Erythroblast (primary cell): Measurements from ENCODE around the gene NUP42.

Experiments
- GATA1 ChIP-seq: IDR thresholded peaks from 2 replicates; pipeline ENCODE4 v1.6.1; 2011; ENCODE audit warnings: low read depth, mild to moderate bottlenecking, control low read depth, low read length, moderate library complexity
- POLR2A ChIP-seq: IDR thresholded peaks from 2 replicates; pipeline ENCODE4 v1.6.1; 2011; ENCODE audit warnings: mild to moderate bottlenecking, low read length

DNA sequence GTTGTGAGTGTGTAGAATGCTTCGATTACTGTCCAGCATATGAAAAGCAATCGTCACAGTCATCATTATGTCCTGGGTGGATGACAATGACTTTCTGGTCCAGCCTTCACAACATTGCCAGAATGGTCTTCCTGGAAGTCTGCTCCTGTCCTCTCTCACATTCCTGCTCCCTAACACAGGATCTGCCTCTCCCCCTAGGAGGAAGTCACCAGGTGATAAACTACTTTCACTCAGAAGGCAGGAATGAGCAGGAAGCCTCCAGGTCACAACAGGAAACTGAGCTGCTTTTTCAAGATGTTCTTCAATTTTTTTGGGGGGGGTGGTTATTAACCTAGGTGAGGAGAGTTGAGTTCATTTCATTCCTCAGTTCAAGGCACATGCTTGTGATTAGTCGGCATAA lies 51.1 kb downstream of the NUP42 start:
- TF ChIP-seq POLR2A (no peak), GATA1 (no peak)
